K562 (cell line): ENCODE data around the gene HYI. TPM values are rescaled to one million over a fixed set of nuclear protein-coding genes. Genes with fewer than 3 reads are reported as not detected.

Experiments
- CBFA2T3 ChIP-seq: fragments of 450-650 bp; IDR thresholded peaks from 2 replicates; pipeline ENCODE4 v1.6.1; 2017
- CXXC5 ChIP-seq: fragments of 250-450 bp; sonication (Bioruptor Pico); IDR thresholded peaks from 2 replicates; pipeline ENCODE4 v1.8.0; 2022; ENCODE audit warnings: inconsistent platforms, mild to moderate bottlenecking, moderate library complexity
- ELF2 ChIP-seq: fragments of 250-450 bp; sonication (Bioruptor Pico); IDR thresholded peaks from 2 replicates; pipeline ENCODE4 v1.5.0; 2021; ENCODE audit warnings: mild to moderate bottlenecking
- KDM5B ChIP-seq: fragments of 200-600 bp; sonication (generic); IDR thresholded peaks from 2 replicates; pipeline ENCODE4 v1.6.1; 2012; ENCODE audit warnings: low read depth, mild to moderate bottlenecking, moderate library complexity, low read length, control low read depth, inconsistent platforms; ENCODE audit not compliant: insufficient replicate concordance
- KHSRP ChIP-seq: fragments of 450-650 bp; IDR thresholded peaks from 2 replicates; pipeline ENCODE4 v1.6.1; 2017
- MAFK ChIP-seq: IDR thresholded peaks from 2 replicates; pipeline ENCODE4 v1.6.1; 2011; ENCODE audit warnings: low read length, improper control_type of control experiment
- MED1 ChIP-seq: sonication (generic); formaldehyde crosslinking; IDR thresholded peaks from 2 replicates; pipeline ENCODE4 v1.8.1; 2023; ENCODE audit warnings: missing genetic modification reagents, borderline replicate concordance
- MYNN ChIP-seq, 2 experiments: sonication (generic); formaldehyde crosslinking in 1 of 2; IDR thresholded peaks; 2 replicates each; pipeline versions ENCODE4 v1.5.0 to v1.6.1; 2016 to 2020; ENCODE audit warnings: antibody characterized with exemption in 1 of 2, missing genetic modification reagents in 1 of 2
- NFE2 ChIP-seq: IDR thresholded peaks from 2 replicates; pipeline ENCODE4 v1.6.1; 2014; ENCODE audit warnings: antibody characterized with exemption, low read depth
- PURB ChIP-seq: sonication (generic); formaldehyde crosslinking; IDR thresholded peaks from 2 replicates; pipeline ENCODE4 v1.9.0; 2021; ENCODE audit warnings: low read depth, mild to moderate bottlenecking, missing genetic modification reagents
- RUNX1 ChIP-seq: sonication (generic); IDR thresholded peaks from 2 replicates; pipeline ENCODE4 v1.6.1; 2016; ENCODE audit warnings: antibody characterized with exemption, low read depth
- SMAD2 ChIP-seq: fragments of 150-350 bp; IDR thresholded peaks from 2 replicates; pipeline ENCODE4 v1.6.1; 2014; ENCODE audit warnings: low read depth, mild to moderate bottlenecking, low read length
- STAT5A ChIP-seq: IDR thresholded peaks from 2 replicates; pipeline ENCODE4 v1.6.1; 2012; ENCODE audit warnings: low read length, inconsistent platforms, borderline replicate concordance
- TAL1 ChIP-seq: fragments of 450-650 bp; IDR thresholded peaks from 2 replicates; pipeline ENCODE4 v1.6.1; 2016; ENCODE audit warnings: mild to moderate bottlenecking
- TFAM ChIP-seq: fragments of 250-450 bp; sonication (Bioruptor Pico); conservative IDR thresholded peaks from 2 replicates; pipeline ENCODE4 v1.5.0; 2021; ENCODE audit warnings: mild to moderate bottlenecking, moderate library complexity
- ZNF184 ChIP-seq: sonication (generic); formaldehyde crosslinking; IDR thresholded peaks from 2 replicates; pipeline ENCODE4 v1.5.0; 2020; ENCODE audit warnings: missing genetic modification reagents
- ZNF512 ChIP-seq: IDR thresholded peaks from 2 replicates; pipeline ENCODE4 v1.6.1; 2016; ENCODE audit warnings: missing genetic modification characterization, missing compliant biosample characterization
- polyA plus RNA-seq, 8 experiments: library from polyadenylated mRNA; depleted of rRNA in 4 of 8; stranded (reverse) in 5 of 8; unstranded in 3 of 8; fragments of >200 nt; fragmentation: Nextera tagmentation in 2 of 8; fragmentation: Illumina TruSeq in 1 of 8; extraction: Ambion mirVana in 2 of 8; extraction: Trizol in 1 of 8; gene quantifications; 2 replicates each; pipeline versions ENCODE4 v1.2.1 to v1.2.3, GENCODE V29; 2011 to 2014; ENCODE audit warnings: inconsistent platforms in 1 of 8, missing spikeins in 1 of 8
- total RNA-seq, 7 experiments: library from RNA; depleted of rRNA in 6 of 7; stranded (reverse); fragments of >200 nt in 6 of 7; fragmentation: Illumina TruSeq in 2 of 7; extraction: Trizol in 2 of 7; gene quantifications; 2 replicates each; pipeline versions ENCODE4 v1.2.1 to v1.2.3, GENCODE V29; 2011 to 2021; ENCODE audit warnings: low replicate concordance in 1 of 7
- TF ChIP-seq, protein P1 (sequence below): sonication (generic); formaldehyde crosslinking; IDR thresholded peaks from 2 replicates; pipeline ENCODE4 v1.8.0; 2022; ENCODE audit warnings: mild to moderate bottlenecking, missing genetic modification reagents, borderline replicate concordance
- TF ChIP-seq, protein P2 (sequence below): sonication (generic); formaldehyde crosslinking; IDR thresholded peaks from 2 replicates; pipeline ENCODE4 v1.4.0; 2020; ENCODE audit warnings: mild to moderate bottlenecking, missing genetic modification reagents
- TF ChIP-seq, protein P3 (sequence below): sonication (generic); formaldehyde crosslinking; IDR thresholded peaks from 2 replicates; pipeline ENCODE4 v1.8.1; 2023; ENCODE audit warnings: mild to moderate bottlenecking, missing genetic modification reagents
- TF ChIP-seq, protein P4 (sequence below): fragments of 450-650 bp; IDR thresholded peaks from 2 replicates; pipeline ENCODE4 v1.6.1; 2016; ENCODE audit warnings: missing biosample characterization, missing genetic modification characterization

HYI gene
- total and polyA plus RNA-seq, 9 of the 15 experiments (the other 6 are each of a cell fraction or from before 2014, with no cell fraction given): 0.04 to 4.1 (median 1.4) TPM; not detected in 1

DNA sequence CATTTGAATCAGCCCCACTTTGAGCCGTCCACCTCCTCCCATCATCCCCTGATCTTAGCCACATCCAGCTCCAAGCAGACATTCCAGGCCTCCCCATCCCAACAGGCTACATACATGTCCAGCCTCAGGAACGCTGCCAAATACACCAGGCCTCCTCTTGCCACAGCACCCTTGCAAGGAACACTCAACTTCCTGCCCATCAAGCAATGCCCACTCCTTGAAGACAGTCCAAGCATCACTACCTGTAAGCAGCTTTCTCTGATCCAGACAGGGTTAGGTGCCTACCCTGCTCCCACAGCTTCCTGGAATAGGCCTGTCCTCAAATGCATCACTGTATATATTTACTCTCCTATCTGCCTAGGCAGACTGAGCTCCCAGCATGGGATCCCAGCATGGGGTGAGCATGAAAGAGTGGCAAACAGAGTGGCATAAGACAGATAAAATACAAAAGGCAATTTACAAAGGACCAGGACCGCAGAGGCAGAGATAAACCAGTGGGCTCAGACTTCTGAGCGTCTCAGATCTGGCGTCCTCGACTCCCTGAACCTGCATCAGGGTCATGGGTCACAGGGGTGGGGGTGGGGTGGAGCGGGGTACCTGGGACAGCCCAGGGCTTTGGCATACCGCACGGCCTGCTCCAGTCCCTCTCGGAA lies 816 bp downstream of the HYI start (continued):
- TF ChIP-seq, protein P1, sequence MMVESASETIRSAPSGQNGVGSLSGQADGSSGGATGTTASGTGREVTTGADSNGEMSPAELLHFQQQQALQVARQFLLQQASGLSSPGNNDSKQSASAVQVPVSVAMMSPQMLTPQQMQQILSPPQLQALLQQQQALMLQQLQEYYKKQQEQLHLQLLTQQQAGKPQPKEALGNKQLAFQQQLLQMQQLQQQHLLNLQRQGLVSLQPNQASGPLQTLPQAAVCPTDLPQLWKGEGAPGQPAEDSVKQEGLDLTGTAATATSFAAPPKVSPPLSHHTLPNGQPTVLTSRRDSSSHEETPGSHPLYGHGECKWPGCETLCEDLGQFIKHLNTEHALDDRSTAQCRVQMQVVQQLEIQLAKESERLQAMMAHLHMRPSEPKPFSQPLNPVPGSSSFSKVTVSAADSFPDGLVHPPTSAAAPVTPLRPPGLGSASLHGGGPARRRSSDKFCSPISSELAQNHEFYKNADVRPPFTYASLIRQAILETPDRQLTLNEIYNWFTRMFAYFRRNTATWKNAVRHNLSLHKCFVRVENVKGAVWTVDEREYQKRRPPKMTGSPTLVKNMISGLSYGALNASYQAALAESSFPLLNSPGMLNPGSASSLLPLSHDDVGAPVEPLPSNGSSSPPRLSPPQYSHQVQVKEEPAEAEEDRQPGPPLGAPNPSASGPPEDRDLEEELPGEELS: 0 out of 2 replicates have a peak, but pooled peaks have one; percentile 25
- no peak for TF ChIP-seq PURB (CRISPR knock-in tag)
- peak; percentile 52; the same call in 1 of the 2 replicates for TF ChIP-seq TAL1
- no peak for TF ChIP-seq ELF2 (CRISPR knock-in tag)
- TF ChIP-seq, protein P2, sequence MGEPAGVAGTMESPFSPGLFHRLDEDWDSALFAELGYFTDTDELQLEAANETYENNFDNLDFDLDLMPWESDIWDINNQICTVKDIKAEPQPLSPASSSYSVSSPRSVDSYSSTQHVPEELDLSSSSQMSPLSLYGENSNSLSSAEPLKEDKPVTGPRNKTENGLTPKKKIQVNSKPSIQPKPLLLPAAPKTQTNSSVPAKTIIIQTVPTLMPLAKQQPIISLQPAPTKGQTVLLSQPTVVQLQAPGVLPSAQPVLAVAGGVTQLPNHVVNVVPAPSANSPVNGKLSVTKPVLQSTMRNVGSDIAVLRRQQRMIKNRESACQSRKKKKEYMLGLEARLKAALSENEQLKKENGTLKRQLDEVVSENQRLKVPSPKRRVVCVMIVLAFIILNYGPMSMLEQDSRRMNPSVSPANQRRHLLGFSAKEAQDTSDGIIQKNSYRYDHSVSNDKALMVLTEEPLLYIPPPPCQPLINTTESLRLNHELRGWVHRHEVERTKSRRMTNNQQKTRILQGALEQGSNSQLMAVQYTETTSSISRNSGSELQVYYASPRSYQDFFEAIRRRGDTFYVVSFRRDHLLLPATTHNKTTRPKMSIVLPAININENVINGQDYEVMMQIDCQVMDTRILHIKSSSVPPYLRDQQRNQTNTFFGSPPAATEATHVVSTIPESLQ (CRISPR knock-in tag): no peak
- TF ChIP-seq MAFK: no peak
- TF ChIP-seq MYNN (IDR thresholded peaks at IDR 0.05): 0 out of 2 replicates have a peak, but pooled peaks have one; percentile 30
- no peak for TF ChIP-seq MYNN (CRISPR knock-in tag; IDR thresholded peaks at IDR 0.05)
- TF ChIP-seq CXXC5 (CRISPR knock-in tag): no peak
- no peak for TF ChIP-seq MED1 (CRISPR knock-in tag)
- TF ChIP-seq KHSRP: no peak
- TF ChIP-seq, protein P3, sequence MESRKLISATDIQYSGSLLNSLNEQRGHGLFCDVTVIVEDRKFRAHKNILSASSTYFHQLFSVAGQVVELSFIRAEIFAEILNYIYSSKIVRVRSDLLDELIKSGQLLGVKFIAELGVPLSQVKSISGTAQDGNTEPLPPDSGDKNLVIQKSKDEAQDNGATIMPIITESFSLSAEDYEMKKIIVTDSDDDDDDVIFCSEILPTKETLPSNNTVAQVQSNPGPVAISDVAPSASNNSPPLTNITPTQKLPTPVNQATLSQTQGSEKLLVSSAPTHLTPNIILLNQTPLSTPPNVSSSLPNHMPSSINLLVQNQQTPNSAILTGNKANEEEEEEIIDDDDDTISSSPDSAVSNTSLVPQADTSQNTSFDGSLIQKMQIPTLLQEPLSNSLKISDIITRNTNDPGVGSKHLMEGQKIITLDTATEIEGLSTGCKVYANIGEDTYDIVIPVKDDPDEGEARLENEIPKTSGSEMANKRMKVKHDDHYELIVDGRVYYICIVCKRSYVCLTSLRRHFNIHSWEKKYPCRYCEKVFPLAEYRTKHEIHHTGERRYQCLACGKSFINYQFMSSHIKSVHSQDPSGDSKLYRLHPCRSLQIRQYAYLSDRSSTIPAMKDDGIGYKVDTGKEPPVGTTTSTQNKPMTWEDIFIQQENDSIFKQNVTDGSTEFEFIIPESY (CRISPR knock-in tag): no peak
- no peak for TF ChIP-seq SMAD2
- TF ChIP-seq ZNF512 (tag): no peak
- TF ChIP-seq TFAM (CRISPR knock-in tag): no peak
- TF ChIP-seq RUNX1: no peak
- TF ChIP-seq NFE2: no peak
- TF ChIP-seq CBFA2T3: peak; percentile 88
- TF ChIP-seq ZNF184: no peak
- TF ChIP-seq, protein P4, sequence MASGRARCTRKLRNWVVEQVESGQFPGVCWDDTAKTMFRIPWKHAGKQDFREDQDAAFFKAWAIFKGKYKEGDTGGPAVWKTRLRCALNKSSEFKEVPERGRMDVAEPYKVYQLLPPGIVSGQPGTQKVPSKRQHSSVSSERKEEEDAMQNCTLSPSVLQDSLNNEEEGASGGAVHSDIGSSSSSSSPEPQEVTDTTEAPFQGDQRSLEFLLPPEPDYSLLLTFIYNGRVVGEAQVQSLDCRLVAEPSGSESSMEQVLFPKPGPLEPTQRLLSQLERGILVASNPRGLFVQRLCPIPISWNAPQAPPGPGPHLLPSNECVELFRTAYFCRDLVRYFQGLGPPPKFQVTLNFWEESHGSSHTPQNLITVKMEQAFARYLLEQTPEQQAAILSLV (tag): no peak
- peak; percentile 59 for TF ChIP-seq STAT5A
- no peak for TF ChIP-seq KDM5B
